Caco-2 (cell line): ENCODE data around the gene ATP13A4. TPM values are rescaled to one million over a fixed set of nuclear protein-coding genes. Genes with fewer than 3 reads are reported as not detected.

ENCODE experiments used
- BruUV-seq: library from RNA; stranded (reverse); fragments of 400-500 nt; replicated peaks from 2 replicates; lab custom pipeline; 2021; lab: Mats Ljungman, UMichigan
- CTCF ChIA-PET: fragments of 300-600 bp; sonication (Branson Sonifier 250); formaldehyde crosslinking; loops from one replicate; lab custom pipeline; 2022; ENCODE audit warnings: antibody characterized with exemption; lab: Charles Lee
- POLR2A ChIA-PET: fragments of 300-600 bp; sonication (Branson Sonifier 250); formaldehyde crosslinking; loops from one replicate; lab custom pipeline; 2022; ENCODE audit warnings: antibody characterized with exemption; lab: Charles Lee
- DNase-seq, 2 experiments: peaks; one replicate each; pipeline versions ENCODE4 v3.0.0 to v3.0.0-alpha.2; 2020 to 2022
- H3K27me3 ChIP-seq: replicated peaks from 2 replicates; pipeline ENCODE4 v1.6.0; 2011; ENCODE audit warnings: low read length; ENCODE audit not compliant: control insufficient read depth, insufficient read depth
- H3K36me3 ChIP-seq: 2 replicates; pipeline ENCODE4 v1.5.1; 2011; ENCODE audit warnings: low read length; ENCODE audit not compliant: control insufficient read depth, insufficient read depth
- H3K4me1 ChIP-seq: fragments of 250-450 bp; sonication (Bioruptor Pico); 2 replicates; pipeline ENCODE4 v1.5.1; 2020; ENCODE audit warnings: mild to moderate bottlenecking
- H3K4me3 ChIP-seq: 2 replicates; pipeline ENCODE4 v1.5.1; 2011; ENCODE audit warnings: low read depth, mild to moderate bottlenecking, control low read depth, low read length
- H3K9me3 ChIP-seq: fragments of 250-450 bp; sonication (Bioruptor Pico); 2 replicates; pipeline ENCODE4 v1.5.1; 2020; ENCODE audit warnings: mild to moderate bottlenecking, moderate library complexity
- H3K27ac Mint-ChIP-seq: one replicate; pipeline ENCODE4 v1.8.0; 2022; ENCODE audit warnings: mixed read lengths; ENCODE audit not compliant: unreplicated experiment
- H3K27me3 Mint-ChIP-seq: one replicate; pipeline ENCODE4 v1.8.0; 2022; ENCODE audit warnings: mixed read lengths; ENCODE audit not compliant: insufficient read depth, unreplicated experiment
- H3K36me3 Mint-ChIP-seq: one replicate; pipeline ENCODE4 v1.8.0; 2022; ENCODE audit warnings: mild to moderate bottlenecking, mixed read lengths; ENCODE audit not compliant: insufficient read depth, unreplicated experiment
- H3K4me1 Mint-ChIP-seq: one replicate; pipeline ENCODE4 v1.8.0; 2022; ENCODE audit warnings: low read depth, mixed read lengths; ENCODE audit not compliant: unreplicated experiment
- H3K4me3 Mint-ChIP-seq: one replicate; pipeline ENCODE4 v1.8.0; 2022; ENCODE audit warnings: mild to moderate bottlenecking, moderate library complexity, mixed read lengths; ENCODE audit not compliant: unreplicated experiment
- H3K9me3 Mint-ChIP-seq: one replicate; pipeline ENCODE4 v1.8.0; 2022; ENCODE audit warnings: mixed read lengths; ENCODE audit not compliant: unreplicated experiment
- CTCF ChIP-seq, 2 experiments: fragments of 200-600 bp in 1 of 2; IDR thresholded peaks; 1 replicate in 1 of 2; 2 replicates in 1 of 2; pipeline versions ENCODE4 v1.5.1 to v1.8.0; 2011 to 2022; ENCODE audit warnings: antibody characterized with exemption in 1 of 2, control low read depth in 1 of 2, inconsistent platforms in 1 of 2, low read depth in 1 of 2, low read length in 1 of 2, mild to moderate bottlenecking in 1 of 2, moderate library complexity in 1 of 2; ENCODE audit not compliant: insufficient read depth in 1 of 2, severe bottlenecking in 1 of 2, unreplicated experiment in 1 of 2
- intact Hi-C: fragments of 100-400 bp; cut with micrococcal nuclease; formaldehyde crosslinking; loops from one replicate; pipeline ENCODE4 v1.10.0; 2022; ENCODE audit not compliant: unreplicated experiment
- total RNA-seq: library from RNA; stranded (reverse); gene quantifications from 2 replicates; pipeline ENCODE4 v1.2.3, GENCODE V29; 2022

The ATP13A4 gene
- total RNA-seq, 1 experiment from 2014 or later: 1.4 TPM

- peak in 1 of 2 experiments; percentile 10 for TF ChIP-seq CTCF (IDR thresholded peaks at IDR 0.05; ENCODE audit: insufficient read depth in 1 of 2, low read depth in 1 of 2, low read length in 1 of 2, severe bottlenecking in 1 of 2, unreplicated experiment in 1 of 2)
- CTCF ChIA-PET: no interaction called here
These were observed 38.4 kb upstream of the ATP13A4 start, which contains the start of gene OPA1 for GRCh38 chr3:193592841-193593667. TSS of gene OPA1 (plus strand) at chr3:193593208. CDS start at chr3:193593378, 170 bp downstream.

GRCh38 chr3:193590088-193590856, 35.6 kb upstream of the ATP13A4 start:
- no peak for TF ChIP-seq CTCF (IDR thresholded peaks at IDR 0.05; ENCODE audit: insufficient read depth in 1 of 2, low read depth in 1 of 2, low read length in 1 of 2, severe bottlenecking in 1 of 2, unreplicated experiment in 1 of 2)
- no TSS peak for BruUV-seq

More at GRCh38 chr3:193592841-193593667, 38.4 kb upstream of the ATP13A4 start, which contains the start of gene OPA1:
- no peaks in the 10 kb centered on the region for H3K27me3 Mint-ChIP-seq
- BruUV-seq: no TSS peak
- POLR2A ChIA-PET: no interaction called here
- no peaks in the 10 kb centered on the region for H3K27me3 ChIP-seq
- H3K4me1 ChIP-seq: peaks cover 5% of the 10 kb centered on the region; the same call in 1 of the 2 replicates
- intact Hi-C loops: no loop called here
- peaks cover 2% of the 10 kb centered on the region; the same call in 1 of the 2 replicates for H3K36me3 ChIP-seq
- no peaks in the 10 kb centered on the region for H3K9me3 Mint-ChIP-seq
- H3K4me1 Mint-ChIP-seq: peaks cover 7% of the 10 kb centered on the region
- peak within 1 kb of the TSS; percentile 88 for H3K27ac Mint-ChIP-seq
- H3K4me3 ChIP-seq: peak within 1 kb of the TSS; percentile 70
- peak within 1 kb of the TSS; percentile 91 for H3K4me3 Mint-ChIP-seq
- DNase-seq: peak; percentile 98 to 99
- H3K9me3 ChIP-seq: no peaks in the 10 kb centered on the region
- peaks cover 33% of the 10 kb centered on the region for H3K36me3 Mint-ChIP-seq

GRCh38 chr3:193589616-193590015, 34.9 kb upstream of the ATP13A4 start:
- H3K4me3 ChIP-seq: no peak overlapping the region
- intact Hi-C loops: no loop called here
- DNase-seq: no peak
- H3K9me3 ChIP-seq: 0 out of 2 replicates have a peak, but pooled peaks cover 3% of the 10 kb centered on the region
- H3K36me3 Mint-ChIP-seq: peaks cover 13% of the 10 kb centered on the region
- no peaks in the 10 kb centered on the region for H3K27me3 Mint-ChIP-seq
- no peaks in the 10 kb centered on the region for H3K4me1 Mint-ChIP-seq
- ChIA-PET POLR2A (interaction anchor here (0.6 kb wide), 1 partner anchor 712 kb away, joined by 3 read pairs; no protein-coding TSS in a partner anchor), CTCF (no interaction called here)
- H3K9me3 Mint-ChIP-seq: no peaks in the 10 kb centered on the region
- H3K36me3 ChIP-seq: no peaks in the 10 kb centered on the region
- TF ChIP-seq CTCF (IDR thresholded peaks at IDR 0.05; ENCODE audit: insufficient read depth in 1 of 2, low read depth in 1 of 2, low read length in 1 of 2, severe bottlenecking in 1 of 2, unreplicated experiment in 1 of 2): no peak
- no peak overlapping the region for H3K27ac Mint-ChIP-seq
- no TSS peak for BruUV-seq
- H3K27me3 ChIP-seq: no peaks in the 10 kb centered on the region
- no peak overlapping the region for H3K4me3 Mint-ChIP-seq
- H3K4me1 ChIP-seq: peaks cover 3% of the 10 kb centered on the region; the same call in 1 of the 2 replicates

More at GRCh38 chr3:193590088-193590856, 35.6 kb upstream of the ATP13A4 start:
- H3K4me3 ChIP-seq: no peak overlapping the region
- no peaks in the 10 kb centered on the region for H3K36me3 ChIP-seq
- no peak for DNase-seq
- no peak overlapping the region for H3K27ac Mint-ChIP-seq
- ChIA-PET CTCF (no interaction called here), POLR2A (interaction anchor here (0.6 kb wide), 1 partner anchor 711 kb away, joined by 3 read pairs; no protein-coding TSS in a partner anchor)
- no peaks in the 10 kb centered on the region for H3K9me3 Mint-ChIP-seq
- H3K4me1 ChIP-seq: peaks cover 5% of the 10 kb centered on the region; the same call in 1 of the 2 replicates
- H3K9me3 ChIP-seq: 0 out of 2 replicates have a peak, but pooled peaks cover 3% of the 10 kb centered on the region
- H3K36me3 Mint-ChIP-seq: peaks cover 13% of the 10 kb centered on the region
- H3K27me3 Mint-ChIP-seq: no peaks in the 10 kb centered on the region
- no peak overlapping the region for H3K4me3 Mint-ChIP-seq
- intact Hi-C loops: no loop called here
- no peaks in the 10 kb centered on the region for H3K4me1 Mint-ChIP-seq
- no peaks in the 10 kb centered on the region for H3K27me3 ChIP-seq
